Caco-2 (cell line): ENCODE measurements around the gene SLA2. TPM values are rescaled to one million over a fixed set of nuclear protein-coding genes. Genes with fewer than 3 reads are reported as not detected.

Experiments
- BruUV-seq: library from RNA; stranded (reverse); fragments of 400-500 nt; replicated peaks from 2 replicates; lab custom pipeline; 2021; lab: Mats Ljungman, UMichigan
- CTCF ChIA-PET: fragments of 300-600 bp; sonication (Branson Sonifier 250); formaldehyde crosslinking; loops from one replicate; lab custom pipeline; 2022; ENCODE audit warnings: antibody characterized with exemption; lab: Charles Lee
- POLR2A ChIA-PET: fragments of 300-600 bp; sonication (Branson Sonifier 250); formaldehyde crosslinking; loops from one replicate; lab custom pipeline; 2022; ENCODE audit warnings: antibody characterized with exemption; lab: Charles Lee
- DNase-seq, 2 experiments: peaks; one replicate each; pipeline versions ENCODE4 v3.0.0 to v3.0.0-alpha.2; 2020 to 2022
- H3K27me3 ChIP-seq: replicated peaks from 2 replicates; pipeline ENCODE4 v1.6.0; 2011; ENCODE audit warnings: low read length; ENCODE audit not compliant: control insufficient read depth, insufficient read depth
- H3K36me3 ChIP-seq: 2 replicates; pipeline ENCODE4 v1.5.1; 2011; ENCODE audit warnings: low read length; ENCODE audit not compliant: control insufficient read depth, insufficient read depth
- H3K4me1 ChIP-seq: fragments of 250-450 bp; sonication (Bioruptor Pico); 2 replicates; pipeline ENCODE4 v1.5.1; 2020; ENCODE audit warnings: mild to moderate bottlenecking
- H3K4me3 ChIP-seq: 2 replicates; pipeline ENCODE4 v1.5.1; 2011; ENCODE audit warnings: low read depth, mild to moderate bottlenecking, control low read depth, low read length
- H3K9me3 ChIP-seq: fragments of 250-450 bp; sonication (Bioruptor Pico); 2 replicates; pipeline ENCODE4 v1.5.1; 2020; ENCODE audit warnings: mild to moderate bottlenecking, moderate library complexity
- H3K27ac Mint-ChIP-seq: one replicate; pipeline ENCODE4 v1.8.0; 2022; ENCODE audit warnings: mixed read lengths; ENCODE audit not compliant: unreplicated experiment
- H3K27me3 Mint-ChIP-seq: one replicate; pipeline ENCODE4 v1.8.0; 2022; ENCODE audit warnings: mixed read lengths; ENCODE audit not compliant: insufficient read depth, unreplicated experiment
- H3K36me3 Mint-ChIP-seq: one replicate; pipeline ENCODE4 v1.8.0; 2022; ENCODE audit warnings: mild to moderate bottlenecking, mixed read lengths; ENCODE audit not compliant: insufficient read depth, unreplicated experiment
- H3K4me1 Mint-ChIP-seq: one replicate; pipeline ENCODE4 v1.8.0; 2022; ENCODE audit warnings: low read depth, mixed read lengths; ENCODE audit not compliant: unreplicated experiment
- H3K4me3 Mint-ChIP-seq: one replicate; pipeline ENCODE4 v1.8.0; 2022; ENCODE audit warnings: mild to moderate bottlenecking, moderate library complexity, mixed read lengths; ENCODE audit not compliant: unreplicated experiment
- H3K9me3 Mint-ChIP-seq: one replicate; pipeline ENCODE4 v1.8.0; 2022; ENCODE audit warnings: mixed read lengths; ENCODE audit not compliant: unreplicated experiment
- intact Hi-C: fragments of 100-400 bp; cut with micrococcal nuclease; formaldehyde crosslinking; loops from one replicate; pipeline ENCODE4 v1.10.0; 2022; ENCODE audit not compliant: unreplicated experiment
- total RNA-seq: library from RNA; stranded (reverse); gene quantifications from 2 replicates; pipeline ENCODE4 v1.2.3, GENCODE V29; 2022
- TF ChIP-seq, protein P1 (sequence below), 2 experiments: fragments of 200-600 bp in 1 of 2; IDR thresholded peaks; 1 replicate in 1 of 2; 2 replicates in 1 of 2; pipeline versions ENCODE4 v1.5.1 to v1.8.0; 2011 to 2022; ENCODE audit warnings: antibody characterized with exemption in 1 of 2, control low read depth in 1 of 2, inconsistent platforms in 1 of 2, low read depth in 1 of 2, low read length in 1 of 2, mild to moderate bottlenecking in 1 of 2, moderate library complexity in 1 of 2; ENCODE audit not compliant: insufficient read depth in 1 of 2, severe bottlenecking in 1 of 2, unreplicated experiment in 1 of 2

The SLA2 gene
- total RNA-seq, 1 experiment from 2014 or later: 0.20 TPM

DNA sequence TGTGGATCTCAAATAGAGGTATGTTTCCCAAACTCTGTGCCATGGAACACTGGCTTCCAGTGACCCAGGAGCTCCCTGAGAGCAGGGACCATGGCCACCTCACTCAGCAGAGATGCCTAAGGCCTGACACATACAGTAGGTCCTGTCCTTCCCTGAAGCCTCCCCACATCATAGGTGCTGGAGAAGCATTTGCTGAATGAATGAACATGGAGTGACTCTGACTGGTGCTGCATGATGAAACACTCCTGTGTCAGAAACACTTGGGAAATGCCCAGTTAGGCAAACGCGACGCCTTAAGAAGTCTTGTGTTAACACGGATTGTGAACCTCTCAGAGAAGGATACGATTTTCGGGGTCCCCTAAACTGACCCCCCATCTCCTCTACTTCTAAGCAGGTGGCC is 14.3 kb downstream of the SLA2 start:
- TF ChIP-seq, protein P1, sequence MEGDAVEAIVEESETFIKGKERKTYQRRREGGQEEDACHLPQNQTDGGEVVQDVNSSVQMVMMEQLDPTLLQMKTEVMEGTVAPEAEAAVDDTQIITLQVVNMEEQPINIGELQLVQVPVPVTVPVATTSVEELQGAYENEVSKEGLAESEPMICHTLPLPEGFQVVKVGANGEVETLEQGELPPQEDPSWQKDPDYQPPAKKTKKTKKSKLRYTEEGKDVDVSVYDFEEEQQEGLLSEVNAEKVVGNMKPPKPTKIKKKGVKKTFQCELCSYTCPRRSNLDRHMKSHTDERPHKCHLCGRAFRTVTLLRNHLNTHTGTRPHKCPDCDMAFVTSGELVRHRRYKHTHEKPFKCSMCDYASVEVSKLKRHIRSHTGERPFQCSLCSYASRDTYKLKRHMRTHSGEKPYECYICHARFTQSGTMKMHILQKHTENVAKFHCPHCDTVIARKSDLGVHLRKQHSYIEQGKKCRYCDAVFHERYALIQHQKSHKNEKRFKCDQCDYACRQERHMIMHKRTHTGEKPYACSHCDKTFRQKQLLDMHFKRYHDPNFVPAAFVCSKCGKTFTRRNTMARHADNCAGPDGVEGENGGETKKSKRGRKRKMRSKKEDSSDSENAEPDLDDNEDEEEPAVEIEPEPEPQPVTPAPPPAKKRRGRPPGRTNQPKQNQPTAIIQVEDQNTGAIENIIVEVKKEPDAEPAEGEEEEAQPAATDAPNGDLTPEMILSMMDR (IDR thresholded peaks at IDR 0.05; ENCODE audit: insufficient read depth in 1 of 2, low read depth in 1 of 2, low read length in 1 of 2, severe bottlenecking in 1 of 2, unreplicated experiment in 1 of 2): no peak
- DNase-seq: no peak
- Histone ChIP-seq H3K4me1 (no peaks in the 10 kb centered on the region), H3K27me3 (no peaks in the 10 kb centered on the region), H3K4me3 (no peak overlapping the region), H3K36me3 (no peaks in the 10 kb centered on the region), H3K9me3 (no peaks in the 10 kb centered on the region)
- no peak overlapping the region for H3K4me3 Mint-ChIP-seq
- H3K27ac Mint-ChIP-seq: no peak overlapping the region
- no peaks in the 10 kb centered on the region for H3K4me1 Mint-ChIP-seq
- no peaks in the 10 kb centered on the region for H3K27me3 Mint-ChIP-seq
- H3K36me3 Mint-ChIP-seq: no peaks in the 10 kb centered on the region
- BruUV-seq: no TSS peak
- ChIA-PET CTCF (no interaction called here), POLR2A (no interaction called here)
- intact Hi-C loops: no loop called here
- no peaks in the 10 kb centered on the region for H3K9me3 Mint-ChIP-seq

GRCh38 chr20:36629719-36630681 is 16.0 kb downstream of the SLA2 start:
- no peak for DNase-seq
- Mint-ChIP-seq H3K36me3 (no peaks in the 10 kb centered on the region), H3K4me1 (no peaks in the 10 kb centered on the region), H3K27me3 (no peaks in the 10 kb centered on the region), H3K9me3 (no peaks in the 10 kb centered on the region), H3K4me3 (no peak overlapping the region), H3K27ac (no peak overlapping the region)
- Histone ChIP-seq H3K36me3 (no peaks in the 10 kb centered on the region), H3K4me3 (no peak overlapping the region), H3K4me1 (no peaks in the 10 kb centered on the region), H3K9me3 (no peaks in the 10 kb centered on the region), H3K27me3 (no peaks in the 10 kb centered on the region)
- intact Hi-C loops: no loop called here
- BruUV-seq: no TSS peak
- CTCF ChIA-PET: interaction anchor here (0.6 to 0.8 kb wide), 2 partner anchors 24 to 36 kb away, joined by 3 read pairs; no protein-coding TSS in a partner anchor
- TF ChIP-seq, protein P1 (IDR thresholded peaks at IDR 0.05; ENCODE audit: insufficient read depth in 1 of 2, low read depth in 1 of 2, low read length in 1 of 2, severe bottlenecking in 1 of 2, unreplicated experiment in 1 of 2): no peak
- POLR2A ChIA-PET: no interaction called here

- DNase-seq: no peak
- ChIA-PET CTCF (no interaction called here), POLR2A (no interaction called here)
- no peaks in the 10 kb centered on the region for H3K36me3 ChIP-seq
- H3K4me3 ChIP-seq: no peak overlapping the region
- intact Hi-C loops: no loop called here
- Mint-ChIP-seq H3K4me1 (peaks cover 7% of the 10 kb centered on the region), H3K27ac (no peak overlapping the region), H3K36me3 (no peaks in the 10 kb centered on the region), H3K4me3 (no peak overlapping the region), H3K9me3 (no peaks in the 10 kb centered on the region), H3K27me3 (no peaks in the 10 kb centered on the region)
- no peaks in the 10 kb centered on the region for H3K27me3 ChIP-seq
- TF ChIP-seq, protein P1 (IDR thresholded peaks at IDR 0.05; ENCODE audit: insufficient read depth in 1 of 2, low read depth in 1 of 2, low read length in 1 of 2, severe bottlenecking in 1 of 2, unreplicated experiment in 1 of 2): no peak
- H3K4me1 ChIP-seq: peaks cover 7% of the 10 kb centered on the region; the same call in 1 of the 2 replicates
- no TSS peak for BruUV-seq
- no peaks in the 10 kb centered on the region for H3K9me3 ChIP-seq
Measured at GRCh38 chr20:36628076-36628475, 17.9 kb downstream of the SLA2 start.
